ENCODE results near the gene SNIP1. TPM values are rescaled to one million over a fixed set of nuclear protein-coding genes. Genes with fewer than 3 reads are reported as not detected.
"Not testable (repeated sequence)": the region's sequence is repeated elsewhere in the genome, so short reads cannot be mapped to it uniquely, and the experiment has no call there.

SNIP1 gene
- total and polyA plus RNA-seq, 9 donors = 6.5 to 21.4 (median 16.5) TPM

- no peak overlapping the region for H3K27ac ChIP-seq
- 79 to 87% (median 86%) methylated on average over 2 of the region's 2 CpGs for WGBS, 3 donors
- intact Hi-C loops (cut with DNase I) = no loop called here
- no peaks in the 10 kb centered on the region for H3K4me1 ChIP-seq (ENCODE audit: insufficient read depth)
- no peaks in the 10 kb centered on the region for H3K9me3 ChIP-seq
- TF ChIP-seq POLR2A (IDR thresholded peaks at IDR 0.05) = no peak
- TF ChIP-seq EP300 (IDR thresholded peaks at IDR 0.05) = no peak
- no peak for TF ChIP-seq CTCF (IDR thresholded peaks at IDR 0.05)
- no peak for DNase-seq
- H3K36me3 ChIP-seq = no peaks in the 10 kb centered on the region
- no peak overlapping the region for H3K4me3 ChIP-seq
- H3K27me3 ChIP-seq = no peaks in the 10 kb centered on the region
Observed at GRCh38 chr1:37588939-37589338, 34.8 kb upstream of the SNIP1 start.

- H3K4me1 ChIP-seq (ENCODE audit: insufficient read depth); H3K4me3 ChIP-seq; DNase-seq; H3K27ac ChIP-seq; H3K36me3 ChIP-seq; H3K27me3 ChIP-seq; H3K9me3 ChIP-seq; intact Hi-C loops (cut with DNase I): not testable (repeated sequence)
- WGBS, 3 donors = 86 to 91% (median 89%) methylated on average over 4 of the region's 4 CpGs
Observed at GRCh38 chr1:37584544-37584943, 30.5 kb upstream of the SNIP1 start.

GRCh38 chr1:37575692-37576091, 21.6 kb upstream of the SNIP1 start:
- no peaks in the 10 kb centered on the region for H3K4me1 ChIP-seq (ENCODE audit: insufficient read depth)
- DNase-seq = no peak
- TF ChIP-seq EP300 (IDR thresholded peaks at IDR 0.05) = no peak
- no peak for TF ChIP-seq CTCF (IDR thresholded peaks at IDR 0.05)
- WGBS, 3 donors = 89 to 96% (median 90%) methylated on average over 5 of the region's 5 CpGs
- no peak overlapping the region for H3K27ac ChIP-seq
- intact Hi-C loops (cut with DNase I) = no loop called here
- H3K27me3 ChIP-seq = no peaks in the 10 kb centered on the region
- H3K4me3 ChIP-seq = no peak overlapping the region
- no peaks in the 10 kb centered on the region for H3K9me3 ChIP-seq
- no peaks in the 10 kb centered on the region for H3K36me3 ChIP-seq

- Histone ChIP-seq H3K4me1 (ENCODE audit: insufficient read depth) (no peaks in the 10 kb centered on the region), H3K4me3 (no peak overlapping the region), H3K27ac (no peak overlapping the region), H3K36me3 (no peaks in the 10 kb centered on the region), H3K9me3 (no peaks in the 10 kb centered on the region), H3K27me3 (no peaks in the 10 kb centered on the region)
- intact Hi-C loops (cut with DNase I) = no loop called here
- TF ChIP-seq EP300 (IDR thresholded peaks at IDR 0.05) = no peak
- TF ChIP-seq CTCF (IDR thresholded peaks at IDR 0.05) = no peak
- 79 to 82% (median 80%) methylated on average over 7 of the region's 7 CpGs for WGBS, 3 donors
- no peak for DNase-seq
Observed at GRCh38 chr1:37574834-37575480, 20.9 kb upstream of the SNIP1 start.

GRCh38 chr1:37570528-37571334, 16.6 kb upstream of the SNIP1 start:
- Histone ChIP-seq H3K4me1 (ENCODE audit: insufficient read depth) (no peaks in the 10 kb centered on the region), H3K4me3 (no peak overlapping the region), H3K27ac (no peak overlapping the region), H3K27me3 (no peaks in the 10 kb centered on the region), H3K36me3 (no peaks in the 10 kb centered on the region), H3K9me3 (no peaks in the 10 kb centered on the region)
- WGBS, 3 donors = 88 to 92% (median 91%) methylated on average over 3 of the region's 3 CpGs
- DNase-seq = no peak
- TF ChIP-seq EP300 (IDR thresholded peaks at IDR 0.05) (no peak), CTCF (IDR thresholded peaks at IDR 0.05) (no peak), POLR2A (IDR thresholded peaks at IDR 0.05) (no peak)
- intact Hi-C loops (cut with DNase I) = no loop called here

Measured in ovary (tissue), 9 donors.